SK-N-SH (cell line): ENCODE measurements around the gene IQCE. TPM values are rescaled to one million over a fixed set of nuclear protein-coding genes. Genes with fewer than 3 reads are reported as not detected.

Experiments used
- CTCF ChIA-PET: fragments of 300-600, 350-600 bp; formaldehyde crosslinking; extraction: SDS; loops from one replicate; lab custom pipeline; 2021; lab: Yijun Ruan, JAX
- POLR2A ChIA-PET: fragments of 350-600 bp; sonication (Branson Sonifier 250); formaldehyde crosslinking; extraction: SDS; loops from one replicate; lab custom pipeline; 2020; ENCODE audit warnings: antibody characterized with exemption, inconsistent platforms; lab: Yijun Ruan, JAX
- DNase-seq: peaks from one replicate; pipeline ENCODE4 v3.0.0; 2012
- H2AFZ ChIP-seq: fragments of 200-600 bp; sonication (generic); 2 replicates; pipeline ENCODE4 v1.8.1; 2016; ENCODE audit warnings: antibody characterized with exemption, mild to moderate bottlenecking, low read depth
- H3F3A ChIP-seq: fragments of 200-600 bp; sonication (generic); replicated peaks from 2 replicates; pipeline ENCODE3; 2016; ENCODE audit warnings: antibody characterized with exemption, mild to moderate bottlenecking; ENCODE audit not compliant: insufficient read depth
- H3K27ac ChIP-seq, 2 experiments: fragments of 200-500 bp in 1 of 2; fragments of 200-600 bp in 1 of 2; sonication (Bioruptor generic) in 1 of 2; sonication (generic), shearing (Covaris generic) in 1 of 2; 2 replicates each; pipeline versions ENCODE4 v1.5.1 to v1.6.1; 2014 to 2016; ENCODE audit warnings: low read depth in 2 of 2, inconsistent platforms in 1 of 2, low read length in 1 of 2, mild to moderate bottlenecking in 1 of 2, mixed read lengths in 1 of 2
- H3K27me3 ChIP-seq: fragments of 200-600 bp; sonication (generic), shearing (Covaris generic); 2 replicates; pipeline ENCODE4 v1.6.1; 2016; ENCODE audit warnings: mixed run types; ENCODE audit not compliant: insufficient read depth
- H3K36me3 ChIP-seq, 2 experiments: fragments of 200-500 bp in 1 of 2; fragments of 200-600 bp in 1 of 2; sonication (Bioruptor generic) in 1 of 2; sonication (generic) in 1 of 2; replicated peaks in 1 of 2; 2 replicates each; pipeline versions ENCODE3 to v1.5.1; 2014 to 2016; ENCODE audit warnings: low read length in 1 of 2, mild to moderate bottlenecking in 1 of 2; ENCODE audit not compliant: insufficient read depth in 2 of 2, control insufficient read depth in 1 of 2
- H3K4me1 ChIP-seq, 2 experiments: fragments of 200-500 bp in 1 of 2; fragments of 200-600 bp in 1 of 2; sonication (Bioruptor generic) in 1 of 2; sonication (generic), shearing (Covaris generic) in 1 of 2; 2 replicates each; pipeline versions ENCODE4 v1.5.1 to v1.6.1; 2014 to 2016; ENCODE audit warnings: low read depth in 1 of 2, low read length in 1 of 2, mixed run types in 1 of 2; ENCODE audit not compliant: insufficient read depth in 2 of 2, control insufficient read depth in 1 of 2
- H3K4me2 ChIP-seq: fragments of 200-600 bp; sonication (generic), shearing (Covaris generic); 2 replicates; pipeline ENCODE4 v1.6.1; 2017; ENCODE audit warnings: mixed run types
- H3K4me3 ChIP-seq, 2 experiments: fragments of 200-500 bp in 1 of 2; fragments of 200-600 bp in 1 of 2; sonication (Bioruptor generic) in 1 of 2; sonication (generic), shearing (Covaris generic) in 1 of 2; 2 replicates each; pipeline versions ENCODE4 v1.5.1 to v1.8.1; 2014 to 2016; ENCODE audit warnings: low read depth in 2 of 2, inconsistent platforms in 1 of 2, low read length in 1 of 2, mild to moderate bottlenecking in 1 of 2, mixed read lengths in 1 of 2, moderate library complexity in 1 of 2
- H3K79me2 ChIP-seq: fragments of 200-600 bp; sonication (generic); 2 replicates; pipeline ENCODE4 v1.8.1; 2017; ENCODE audit warnings: mild to moderate bottlenecking; ENCODE audit not compliant: insufficient read depth
- H3K9ac ChIP-seq: fragments of 200-600 bp; sonication (generic); 2 replicates; pipeline ENCODE4 v1.6.1; 2017; ENCODE audit warnings: mixed run types
- H3K9me2 ChIP-seq: fragments of 200-600 bp; sonication (generic); 2 replicates; pipeline ENCODE4 v1.6.1; 2017; ENCODE audit warnings: mixed run types
- H3K9me3 ChIP-seq: fragments of 200-600 bp; sonication (generic); 2 replicates; pipeline ENCODE4 v1.6.1; 2017; ENCODE audit warnings: mixed run types, mild to moderate bottlenecking, moderate library complexity
- H4K20me1 ChIP-seq: fragments of 200-600 bp; sonication (generic); 2 replicates; pipeline ENCODE4 v1.6.1; 2017; ENCODE audit warnings: mild to moderate bottlenecking, mixed run types; ENCODE audit not compliant: insufficient read depth
- CHD2 ChIP-seq: fragments of 150-350 bp; IDR thresholded peaks from 2 replicates; pipeline ENCODE4 v1.6.1; 2018; ENCODE audit warnings: low read length; ENCODE audit not compliant: partially characterized antibody
- POLR2AphosphoS5 ChIP-seq: IDR thresholded peaks from 2 replicates; pipeline ENCODE4 v1.6.1; 2012; ENCODE audit warnings: low read depth, low read length
- TCF12 ChIP-seq: IDR thresholded peaks from 2 replicates; pipeline ENCODE4 v1.4.0; 2012
- WGBS: methylation state at CpG from one replicate; pipeline ENCODE4 v1.1.6; 2017; ENCODE audit warnings: low lambda C conversion rate; 5-methylcytosine and 5-hydroxymethylcytosine counted together
- polyA plus RNA-seq, 3 experiments: library from polyadenylated mRNA; depleted of rRNA; stranded (reverse); fragments of >200 nt; gene quantifications; 2 replicates each; pipeline ENCODE4 v1.2.3, GENCODE V29; 2012
- small RNA-seq, 7 experiments: library from RNA; depleted of rRNA; stranded (forward); fragments of <200 nt; gene quantifications; one replicate each; pipeline ENCODE3, GENCODE V24; 2012

Gene IQCE
- polyA plus RNA-seq, 1 of the 3 experiments (the other 2 are of a cell fraction), result 14.4 TPM

GRCh38 chr7:2663121-2663886 is 104.5 kb downstream of the IQCE start:
- peaks cover 6 to 52% of the 10 kb centered on the region in 2 experiments for H3K36me3 ChIP-seq
- H3K4me1 ChIP-seq, result peaks cover 0 to 42% of the 10 kb centered on the region in 2 experiments; a peak in 1 of 4 replicates
- peak; percentile 63 for DNase-seq
- no peaks in the 10 kb centered on the region for H3K9me3 ChIP-seq
- TF ChIP-seq TCF12 (no peak), POLR2AphosphoS5 (0 out of 2 replicates have a peak, but pooled peaks have one; percentile 8)
- H3K27me3 ChIP-seq, result no peaks in the 10 kb centered on the region
- H3K79me2 ChIP-seq, result no peaks in the 10 kb centered on the region
- no peak overlapping the region for H3K4me3 ChIP-seq
- H3F3A ChIP-seq, result no peaks in the 10 kb centered on the region
- H3K9me2 ChIP-seq, result no peaks in the 10 kb centered on the region
- ChIA-PET POLR2A (no interaction called here), CTCF (interaction anchor here (0.6 to 4.9 kb wide), 7 partner anchors 11 to 1597 kb away, joined by 3 to 28 read pairs (median 3); no protein-coding TSS in a partner anchor)
- H2AFZ ChIP-seq, result no peak overlapping the region
- H4K20me1 ChIP-seq, result peaks cover 39% of the 10 kb centered on the region
- no peak overlapping the region for H3K9ac ChIP-seq
- H3K4me2 ChIP-seq, result no peak overlapping the region
- H3K27ac ChIP-seq, result peak overlapping the region in 1 of 2 experiments; percentile 63; a peak in 1 of 4 replicates
- 87% methylated on average over 21 of the region's 30 CpGs for WGBS

- TF ChIP-seq CHD2 (no peak), POLR2AphosphoS5 (peak; percentile 7; the same call in 1 of the 2 replicates)
- TF ChIP-seq, all 33 proteins: peak for 1
- H3K4me2 ChIP-seq, result no peak overlapping the region
- no peak for DNase-seq
- WGBS, result 75% methylated on average over 3 of the region's 4 CpGs
- ChIA-PET POLR2A (no interaction called here), CTCF (interaction anchor here (1.1 to 11.5 kb wide), 2 partner anchors 22 to 213 kb away, joined by 5 to 204 read pairs; partner anchors contain the start of gene AMZ1)
- no peaks in the 10 kb centered on the region for H3K79me2 ChIP-seq
- no peak overlapping the region for H2AFZ ChIP-seq
- H3K9me2 ChIP-seq, result no peaks in the 10 kb centered on the region
- no peak overlapping the region for H3K4me3 ChIP-seq
- no peak overlapping the region; a peak in 1 of 4 replicates for H3K27ac ChIP-seq
- peaks cover 6 to 46% of the 10 kb centered on the region in 2 experiments for H3K36me3 ChIP-seq
- H3K9ac ChIP-seq, result no peak overlapping the region
- H3K4me1 ChIP-seq, result peaks cover 0 to 42% of the 10 kb centered on the region in 2 experiments; a peak in 1 of 4 replicates
- peaks cover 3% of the 10 kb centered on the region for H3F3A ChIP-seq
- no peaks in the 10 kb centered on the region for H3K27me3 ChIP-seq
- H4K20me1 ChIP-seq, result peaks cover 32% of the 10 kb centered on the region; the same call in 1 of the 2 replicates
- H3K9me3 ChIP-seq, result no peaks in the 10 kb centered on the region
These were observed 105.2 kb downstream of the IQCE start for GRCh38 chr7:2663960-2664359.

Small RNA genes lying within 50 kb of the gene (small RNA-seq; reads per million reads assigned to genes)
- gene MIR4648, result 0 reads per million in 7 experiments

Other genes with a start within 250 kb of the IQCE start
- gene SNX8, start 244.5 kb upstream of the IQCE start, polyA plus RNA-seq (2012; rRNA removed), result 20.6 and 21.1 TPM in 2 replicates
- 140 and 151 TPM in 2 replicates for gene EIF3B, start 204.2 kb upstream of the IQCE start, polyA plus RNA-seq (2012; rRNA removed)
- 26.7 and 32.7 TPM in 2 replicates for gene CHST12, start 155.4 kb upstream of the IQCE start, polyA plus RNA-seq (2012; rRNA removed)
- not detected in 2 replicates for gene GRIFIN, start 82.6 kb upstream of the IQCE start, polyA plus RNA-seq (2012; rRNA removed)
- 7.6 and 9.4 TPM in 2 replicates for gene LFNG, start 39.2 kb upstream of the IQCE start, polyA plus RNA-seq (2012; rRNA removed)
- 34.1 and 36.2 TPM in 2 replicates for gene BRAT1, start 3.5 kb upstream of the IQCE start, polyA plus RNA-seq (2012; rRNA removed)
- 65.3 and 105 TPM in 2 replicates for gene TTYH3, start 73.0 kb downstream of the IQCE start, polyA plus RNA-seq (2012; rRNA removed)
- gene AMZ1, start 129.2 kb downstream of the IQCE start, polyA plus RNA-seq (2012; rRNA removed), result 0.15 and 0.19 TPM in 2 replicates